ENCODE results near the gene PML.
"Not testable (repeated sequence)": the region's sequence is repeated elsewhere in the genome, so short reads cannot be mapped to it uniquely, and the experiment has no call there.

DNA sequence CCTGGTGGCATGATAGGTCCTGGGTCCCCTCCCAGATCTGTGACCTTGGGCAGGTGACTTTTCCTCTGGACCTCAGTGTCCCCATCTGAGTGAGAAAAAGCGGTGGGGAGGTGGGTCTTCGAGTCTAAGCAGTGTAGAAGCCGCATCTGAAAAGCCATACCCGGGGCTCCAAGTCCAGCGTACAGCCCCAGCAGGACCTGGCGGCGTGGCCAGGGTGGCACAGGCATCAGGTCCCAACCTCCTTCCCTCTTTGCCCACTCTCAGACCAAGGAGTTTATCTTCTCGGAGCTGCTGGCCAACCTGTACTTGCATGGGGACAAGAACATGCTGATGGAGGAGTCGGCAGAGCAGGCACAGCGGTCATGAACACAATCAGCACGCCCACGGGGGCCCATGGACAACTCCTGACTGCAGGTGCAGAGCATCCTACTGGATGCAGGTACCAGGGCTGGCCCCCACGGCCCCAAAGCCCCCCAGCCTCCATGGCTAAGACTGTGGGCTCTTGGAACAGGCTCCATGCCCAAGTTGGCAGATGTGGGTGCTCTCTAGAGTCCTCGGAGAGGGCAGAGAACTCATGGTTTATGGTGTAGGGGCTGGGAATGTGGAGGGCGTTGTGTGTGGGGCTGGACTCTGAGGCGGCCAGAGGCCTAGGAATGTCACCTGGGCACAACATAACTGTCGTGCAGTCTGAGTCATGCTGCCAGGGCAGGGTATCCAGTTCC lies 69.1 kb downstream of the PML start:
- TF ChIP-seq EZH2 (optimal IDR thresholded peaks at IDR 0.05; ENCODE audit: low read depth, low read length) = not testable (repeated sequence)
- TF ChIP-seq, protein P1, sequence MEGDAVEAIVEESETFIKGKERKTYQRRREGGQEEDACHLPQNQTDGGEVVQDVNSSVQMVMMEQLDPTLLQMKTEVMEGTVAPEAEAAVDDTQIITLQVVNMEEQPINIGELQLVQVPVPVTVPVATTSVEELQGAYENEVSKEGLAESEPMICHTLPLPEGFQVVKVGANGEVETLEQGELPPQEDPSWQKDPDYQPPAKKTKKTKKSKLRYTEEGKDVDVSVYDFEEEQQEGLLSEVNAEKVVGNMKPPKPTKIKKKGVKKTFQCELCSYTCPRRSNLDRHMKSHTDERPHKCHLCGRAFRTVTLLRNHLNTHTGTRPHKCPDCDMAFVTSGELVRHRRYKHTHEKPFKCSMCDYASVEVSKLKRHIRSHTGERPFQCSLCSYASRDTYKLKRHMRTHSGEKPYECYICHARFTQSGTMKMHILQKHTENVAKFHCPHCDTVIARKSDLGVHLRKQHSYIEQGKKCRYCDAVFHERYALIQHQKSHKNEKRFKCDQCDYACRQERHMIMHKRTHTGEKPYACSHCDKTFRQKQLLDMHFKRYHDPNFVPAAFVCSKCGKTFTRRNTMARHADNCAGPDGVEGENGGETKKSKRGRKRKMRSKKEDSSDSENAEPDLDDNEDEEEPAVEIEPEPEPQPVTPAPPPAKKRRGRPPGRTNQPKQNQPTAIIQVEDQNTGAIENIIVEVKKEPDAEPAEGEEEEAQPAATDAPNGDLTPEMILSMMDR (IDR thresholded peaks at IDR 0.05; ENCODE audit: low read length) = not testable (repeated sequence)
